GM21528 (cell line): Measurements from ENCODE around the gene ZNF699.
A peak's percentile ranks its signal among the peaks of the same experiment; 100 is the strongest.
"Not testable (repeated sequence)": the region's sequence is repeated elsewhere in the genome, so short reads cannot be mapped to it uniquely, and the experiment has no call there.

Source experiments
- ATAC-seq: cut with Tn5 transposase; IDR thresholded peaks from one replicate; pipeline ENCODE4 v1.9.1; 2021; ENCODE audit warnings: mild to moderate bottlenecking, moderate library complexity; ENCODE audit not compliant: unreplicated experiment, low FRiP score

ZNF699 gene

DNA sequence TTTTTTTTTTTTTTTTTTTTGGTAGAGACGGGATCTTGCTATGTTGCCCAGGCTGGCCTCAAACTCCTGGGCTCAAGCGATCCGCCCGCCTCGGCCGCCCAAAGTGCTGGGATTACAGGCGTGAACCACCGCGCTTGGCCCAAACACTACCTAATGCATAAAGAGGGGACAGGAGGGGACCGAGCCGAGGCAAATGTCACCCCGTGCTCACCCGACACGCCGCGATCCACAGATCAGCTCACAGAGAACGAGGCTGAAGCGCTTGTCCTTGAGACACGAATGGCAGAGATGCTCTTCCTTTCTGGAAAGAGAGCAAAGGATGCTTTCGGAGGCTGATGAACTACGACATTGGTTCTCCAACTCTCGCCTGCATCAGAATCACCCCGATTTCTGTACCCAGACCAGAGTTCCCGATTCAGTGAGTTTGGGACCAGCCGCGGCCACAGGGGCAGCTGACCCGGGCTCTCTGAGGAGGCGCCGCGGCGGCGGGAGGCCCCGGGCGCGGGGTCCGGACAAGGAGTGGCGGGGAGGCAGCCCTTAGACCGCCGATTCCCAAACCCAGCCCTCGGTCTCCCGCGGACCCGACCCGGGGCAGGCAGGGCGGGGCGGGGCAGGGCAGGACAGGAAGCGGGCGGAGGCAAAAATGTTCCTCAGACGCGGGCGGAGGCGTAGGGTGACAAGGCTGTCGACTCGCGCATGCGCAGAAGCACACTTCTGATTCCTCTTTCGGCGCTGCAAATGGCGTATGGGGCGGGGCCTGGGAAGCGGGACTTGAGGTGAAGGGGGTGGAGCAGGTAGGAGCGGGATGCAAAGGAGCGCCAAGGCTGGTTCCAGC is at the start of gene ZNF699:
TSS of gene ZNF699 (minus strand) at position 700 of the 835 bp plus-strand sequence. CDS start 4,719 bp downstream, outside the sequence.
- peak; percentile 92 for ATAC-seq

DNA sequence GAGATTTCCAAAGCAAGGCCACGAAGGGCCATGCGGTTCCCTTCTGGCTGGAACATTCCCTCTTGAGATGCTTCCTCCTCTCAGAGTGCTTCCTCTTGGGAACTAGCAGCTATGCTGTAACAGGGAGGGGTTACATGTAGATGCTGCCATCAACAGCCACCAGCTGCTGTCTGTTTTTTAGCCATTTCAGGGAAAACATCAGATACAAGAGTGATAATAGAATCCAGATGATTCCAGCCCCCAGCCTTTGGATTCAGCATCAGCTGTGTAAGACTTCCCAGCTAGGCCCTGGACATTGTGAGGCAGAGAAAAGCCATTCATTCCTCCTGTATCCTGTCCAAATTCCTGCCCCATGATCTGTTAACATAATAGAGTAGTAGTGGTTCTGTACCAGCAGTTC is 45.0 kb upstream of the ZNF699 start:
- ATAC-seq, result no peak

DNA sequence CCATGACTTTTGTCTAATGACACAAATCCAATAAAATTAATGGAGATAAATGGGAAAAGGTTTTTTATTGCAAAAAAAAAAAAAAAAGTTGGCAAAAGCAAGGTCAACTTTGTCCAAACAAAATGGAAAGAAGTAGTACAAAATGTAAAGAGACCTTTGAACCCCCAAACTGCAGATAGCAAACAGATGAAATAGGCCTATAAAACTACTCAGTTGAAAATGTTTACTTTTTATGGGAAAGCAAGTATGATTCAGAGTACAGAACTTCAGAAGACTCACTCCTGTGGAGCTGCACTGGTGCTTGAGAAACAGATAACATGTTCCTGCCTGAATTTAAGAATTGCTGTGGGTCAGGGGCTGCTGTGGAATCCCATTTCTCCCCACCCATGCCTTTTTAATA is 43.4 kb upstream of the ZNF699 start:
- ATAC-seq, result no peak

DNA sequence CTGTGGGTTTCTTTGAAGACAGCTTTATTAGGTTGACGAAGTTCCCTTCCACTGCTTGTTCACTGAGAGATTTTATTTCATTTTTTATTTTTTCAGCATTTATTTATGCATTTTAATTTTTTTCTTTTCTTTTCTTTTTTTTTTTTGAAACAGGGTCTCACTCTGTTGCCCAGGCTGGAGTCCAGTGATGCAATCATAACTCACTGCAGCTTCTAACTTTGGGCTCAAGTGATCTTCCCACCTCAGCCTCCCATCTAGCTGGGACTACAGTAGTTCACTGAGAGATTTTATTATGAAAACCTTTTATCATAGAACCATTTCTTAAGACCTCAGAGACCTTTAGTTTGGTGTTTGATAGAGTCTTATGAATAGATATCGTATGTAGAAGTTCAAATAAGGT is 42.9 kb upstream of the ZNF699 start:
- ATAC-seq, result no peak

DNA sequence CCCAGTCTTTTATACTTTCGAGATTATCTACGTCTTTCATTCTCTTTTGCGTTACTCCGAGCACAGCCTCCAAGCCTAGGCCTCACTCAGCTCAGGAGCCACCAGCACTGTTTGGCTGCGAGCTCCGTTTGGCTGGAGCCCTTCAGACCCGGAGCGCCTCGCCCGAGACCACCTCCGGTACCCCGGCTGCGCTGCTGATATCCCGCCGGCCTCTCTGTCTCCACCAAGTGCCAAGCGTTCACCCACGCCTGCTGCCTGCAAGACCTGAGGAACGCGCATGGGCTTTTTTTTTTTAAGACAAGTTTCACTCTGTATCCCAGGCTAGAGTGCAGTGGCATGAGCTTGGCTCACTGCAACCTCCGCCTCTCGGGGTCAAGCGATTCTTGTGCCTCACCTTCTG is 39.0 kb upstream of the ZNF699 start:
- no peak for ATAC-seq

DNA sequence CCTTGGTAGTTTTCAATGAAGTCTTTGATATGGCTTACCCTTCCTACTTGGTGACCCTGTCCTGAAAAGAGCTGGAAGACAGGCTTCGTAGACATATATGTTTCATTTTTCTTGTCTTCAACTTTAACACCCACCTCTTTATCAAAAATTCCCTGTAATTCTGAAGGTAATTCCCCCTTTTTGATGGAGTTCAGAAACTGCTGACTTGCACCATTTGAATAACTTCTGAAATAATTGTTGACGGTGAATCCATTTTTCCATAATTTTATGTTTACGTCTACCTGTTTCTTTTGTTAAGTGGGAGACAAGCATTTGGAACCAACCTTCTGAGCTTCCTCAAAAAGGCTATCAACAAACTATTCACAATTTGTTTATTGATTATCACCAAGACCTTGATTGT is 38.6 kb upstream of the ZNF699 start:
- no peak for ATAC-seq

DNA sequence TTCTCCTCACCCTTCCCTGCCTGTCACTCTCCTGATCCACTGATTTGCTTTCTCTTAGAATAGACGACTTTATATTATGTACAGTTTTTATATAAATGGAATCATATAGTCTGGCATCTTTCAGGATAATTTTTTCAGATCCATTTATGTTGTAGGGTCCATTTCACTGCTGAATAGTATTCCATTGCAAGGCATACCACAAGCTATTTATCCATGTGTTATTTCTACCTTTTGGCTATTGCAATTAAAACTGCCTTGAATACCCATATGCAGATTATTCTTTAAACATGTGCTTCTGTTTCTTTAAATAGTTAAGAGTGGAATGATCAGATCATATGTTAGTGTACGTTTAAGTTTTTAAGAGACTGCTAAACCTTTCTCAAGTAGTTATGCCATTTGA is 35.4 kb upstream of the ZNF699 start:
- no peak for ATAC-seq

DNA sequence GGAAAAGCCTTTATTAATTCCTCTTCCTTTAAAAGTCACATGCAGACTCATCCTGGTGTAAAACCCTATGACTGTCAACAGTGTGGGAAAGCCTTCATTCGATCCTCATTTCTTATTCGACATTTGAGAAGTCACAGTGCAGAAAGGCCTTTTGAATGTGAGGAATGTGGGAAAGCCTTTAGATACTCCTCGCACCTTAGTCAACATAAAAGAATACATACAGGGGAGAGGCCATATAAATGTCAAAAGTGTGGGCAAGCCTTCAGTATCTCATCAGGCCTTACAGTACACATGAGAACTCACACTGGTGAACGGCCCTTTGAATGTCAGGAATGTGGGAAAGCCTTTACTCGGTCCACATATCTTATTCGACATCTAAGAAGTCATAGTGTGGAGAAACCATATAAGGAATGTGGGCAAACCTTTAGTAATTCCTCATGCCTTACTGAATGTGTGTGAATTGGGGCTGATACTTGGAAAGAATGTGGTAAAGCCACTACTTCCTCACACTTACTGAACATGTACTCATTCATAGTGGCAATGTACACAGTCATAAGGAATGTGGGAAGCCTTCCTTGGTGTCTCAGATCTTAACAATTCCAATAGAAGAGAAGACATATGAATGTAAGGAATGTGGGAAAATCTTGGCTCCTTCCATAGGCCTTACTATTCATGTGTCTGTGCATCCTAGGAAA is 33.1 kb upstream of the ZNF699 start:
- ATAC-seq, result no peak

DNA sequence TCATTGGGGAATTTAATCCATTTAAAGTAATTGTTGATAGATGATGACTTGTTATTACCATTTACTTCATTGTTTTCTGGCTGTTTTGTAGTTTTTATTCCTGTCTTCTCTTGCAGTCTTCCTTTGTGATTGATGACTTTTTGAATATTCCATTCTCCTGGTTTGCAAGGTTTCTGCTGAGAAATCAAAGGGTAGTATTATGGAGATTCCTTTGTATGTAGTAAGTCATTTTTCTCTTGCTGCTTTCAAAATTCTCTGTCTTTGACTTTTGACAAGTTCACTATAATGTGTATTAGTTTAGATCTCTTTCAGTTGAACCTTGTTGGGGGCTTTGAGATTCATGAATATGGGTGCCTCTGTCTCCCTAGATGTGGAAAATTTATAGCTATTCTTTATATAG is 20.4 kb upstream of the ZNF699 start:
- no peak for ATAC-seq

DNA sequence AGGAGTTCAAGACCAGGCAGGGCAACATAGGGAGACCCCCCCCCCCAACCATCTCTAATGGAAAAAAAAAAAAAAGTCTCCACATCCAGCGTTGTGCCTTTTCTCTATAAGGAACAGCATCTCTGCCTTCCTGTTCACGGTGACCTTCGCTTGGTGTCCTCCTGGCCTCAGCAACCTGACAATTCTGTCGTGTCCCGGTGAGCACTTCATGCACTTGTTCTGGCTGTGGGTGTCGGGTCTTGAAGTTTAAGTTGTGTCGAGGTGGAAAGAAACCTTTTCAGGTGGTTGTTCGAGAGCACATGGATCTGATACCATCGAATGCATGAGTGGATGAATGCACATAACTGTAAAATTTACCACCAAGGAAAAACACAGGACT is 14.9 kb upstream of the ZNF699 start:
- ATAC-seq, result no peak

DNA sequence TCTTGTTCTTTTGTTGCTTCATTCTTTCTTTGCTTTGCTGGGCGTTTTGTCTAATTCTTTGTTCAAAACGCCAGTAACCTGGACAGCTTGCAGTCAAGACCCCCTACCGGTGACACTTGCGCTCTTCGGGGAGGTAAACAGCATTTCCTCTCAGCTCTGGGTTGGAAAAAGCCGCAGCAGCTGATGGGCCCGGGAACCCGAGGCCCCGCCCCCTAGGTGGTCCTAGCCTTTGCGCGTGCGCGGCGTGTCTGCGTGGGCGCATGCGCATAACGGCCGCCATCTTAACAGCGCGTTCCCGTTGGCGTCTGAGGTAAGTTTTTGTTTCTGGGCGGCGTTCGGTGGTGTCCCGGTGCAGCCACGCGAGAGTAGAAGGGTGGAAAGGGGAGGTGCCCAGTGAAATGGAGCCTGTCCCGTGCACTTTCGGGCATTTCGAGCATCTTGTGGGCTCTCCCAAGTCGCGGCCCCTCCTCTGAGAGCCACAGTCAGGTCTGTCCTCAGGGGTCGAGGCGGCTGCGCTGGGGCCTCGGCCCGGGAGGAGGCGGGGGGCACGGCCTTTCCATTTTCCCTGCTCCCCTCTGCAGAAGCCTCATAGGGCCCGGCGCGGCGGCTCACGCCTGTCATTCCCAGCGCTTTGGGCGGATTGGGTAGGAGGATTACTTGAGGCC is 14.4 kb upstream of the ZNF699 start, which contains the start of gene ZNF559:
TSS of gene ZNF559 (plus strand) at position 261 of the 665 bp plus-strand sequence. CDS start 14,371 bp downstream, outside the sequence.
- peak; percentile 97 for ATAC-seq

DNA sequence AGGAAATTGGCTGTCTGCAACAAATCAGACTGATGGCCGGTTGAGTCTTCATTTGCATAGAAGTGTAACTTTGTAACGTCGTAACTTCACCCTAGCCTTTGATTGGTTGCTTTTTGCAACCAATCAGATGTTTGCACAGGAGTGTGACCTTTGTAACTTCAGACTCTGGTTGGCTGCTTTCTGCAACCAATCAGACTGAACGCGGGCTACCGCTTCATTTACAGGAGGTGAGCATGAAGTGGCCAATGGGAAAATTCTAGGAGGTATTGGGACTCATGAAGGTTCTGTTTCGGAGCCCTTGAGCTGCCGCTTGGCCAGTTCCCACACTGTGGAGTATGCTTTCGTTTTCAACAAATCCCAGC is 13.9 kb upstream of the ZNF699 start:
- peak; percentile 48 for ATAC-seq

DNA sequence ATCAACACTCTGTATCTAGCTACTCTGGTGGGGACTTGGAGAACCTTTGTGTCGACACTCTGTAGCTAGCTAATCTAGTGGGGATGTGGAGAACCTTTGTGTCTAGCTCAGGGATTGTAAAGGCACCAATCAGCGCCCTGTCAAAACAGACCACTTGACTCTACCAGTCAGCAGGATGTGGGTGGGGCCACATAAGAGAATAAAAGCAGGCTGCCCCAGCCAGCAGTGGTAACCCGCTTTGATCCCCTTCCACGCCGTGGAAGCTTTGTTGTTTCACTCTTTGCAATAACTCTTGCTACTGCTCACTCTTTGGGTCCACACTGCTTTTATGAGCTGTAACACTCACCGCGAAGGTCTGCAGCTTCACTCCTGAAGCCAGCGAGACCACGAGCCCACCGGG is 12.6 kb upstream of the ZNF699 start:
- ATAC-seq, result not testable (repeated sequence)

DNA sequence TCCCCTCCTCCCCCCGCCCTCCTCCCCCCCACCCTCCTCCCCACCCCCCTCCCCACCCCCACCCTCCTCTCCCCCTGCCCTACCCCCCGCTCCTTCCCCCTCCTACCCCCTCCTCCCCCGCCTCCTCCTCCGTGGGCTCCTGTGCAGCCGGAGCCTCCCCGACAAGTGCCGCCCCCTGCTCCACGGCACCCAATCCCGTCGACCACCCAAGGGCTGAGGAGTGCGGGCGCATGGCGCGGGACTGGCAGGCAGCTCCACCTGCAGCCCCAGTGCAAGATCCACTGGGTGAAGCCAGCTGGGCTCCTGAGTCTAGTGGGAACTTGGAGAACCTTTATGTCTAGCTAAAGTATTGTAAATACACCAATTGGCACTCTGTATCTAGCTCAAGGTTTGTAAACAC is 12.1 kb upstream of the ZNF699 start:
- not testable (repeated sequence) for ATAC-seq

DNA sequence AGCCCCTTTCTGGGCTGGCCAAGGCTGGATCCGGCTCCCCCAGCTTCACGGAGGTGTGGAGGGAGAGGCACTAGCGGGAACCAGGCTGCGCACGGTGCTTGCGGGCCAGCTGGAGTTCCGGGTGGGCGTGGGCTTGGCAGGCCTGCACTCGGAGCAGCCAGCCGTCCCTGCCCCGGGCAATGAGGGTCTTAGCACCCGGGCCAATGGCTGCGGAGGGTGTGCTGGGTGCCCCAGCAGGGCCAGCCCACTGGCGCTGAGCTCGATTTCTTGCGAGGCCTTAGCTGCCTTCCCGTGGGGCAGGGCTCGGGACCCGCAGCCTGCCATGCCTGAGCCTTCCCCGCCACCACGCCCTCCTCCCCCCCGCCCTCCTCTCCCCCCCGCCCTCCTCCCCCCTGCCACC is 11.7 kb upstream of the ZNF699 start:
- no peak for ATAC-seq

DNA sequence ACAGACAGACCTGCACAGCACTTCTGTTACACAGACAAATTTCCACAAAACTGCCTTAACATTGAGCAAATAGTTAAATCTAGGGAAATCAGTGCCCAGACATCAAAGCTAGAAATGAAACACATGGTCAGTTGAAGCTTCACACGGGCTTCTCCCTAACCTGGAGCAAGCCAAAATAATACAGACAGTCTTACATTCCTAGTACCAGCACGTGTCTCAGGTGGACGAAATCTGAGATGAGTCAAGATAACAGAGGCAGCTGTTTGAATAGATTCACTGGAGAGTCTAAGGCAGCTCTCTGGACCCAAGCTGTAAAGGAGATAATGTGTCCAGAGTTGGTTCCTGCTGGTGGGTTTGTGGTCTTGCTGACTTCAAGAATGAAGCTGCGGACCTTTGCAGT is 4.1 kb upstream of the ZNF699 start:
- ATAC-seq, result no peak

DNA sequence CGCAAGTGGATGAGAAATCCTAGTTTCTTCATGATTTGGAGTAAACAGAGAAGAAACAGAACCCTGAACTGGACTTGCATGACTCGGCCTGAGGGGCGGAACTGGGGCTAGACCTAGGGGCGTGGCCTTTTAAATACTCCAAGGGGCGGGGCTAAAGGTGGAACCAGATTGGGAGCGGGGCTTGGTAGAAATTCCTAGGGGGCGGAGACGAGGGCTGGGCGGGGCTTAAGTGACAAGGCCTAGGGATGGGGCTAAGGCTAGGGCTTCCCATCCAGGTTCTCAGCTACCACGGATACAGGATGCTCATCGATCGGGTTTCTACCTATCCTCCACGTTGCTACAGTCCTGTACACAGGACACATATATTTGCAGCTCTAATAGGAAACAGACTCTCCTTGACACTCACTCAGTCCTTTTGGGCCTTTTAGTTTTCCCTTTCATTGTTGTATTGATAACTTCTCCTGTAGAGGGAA is 372 bp upstream of the ZNF699 start:
- peak; percentile 72 for ATAC-seq

DNA sequence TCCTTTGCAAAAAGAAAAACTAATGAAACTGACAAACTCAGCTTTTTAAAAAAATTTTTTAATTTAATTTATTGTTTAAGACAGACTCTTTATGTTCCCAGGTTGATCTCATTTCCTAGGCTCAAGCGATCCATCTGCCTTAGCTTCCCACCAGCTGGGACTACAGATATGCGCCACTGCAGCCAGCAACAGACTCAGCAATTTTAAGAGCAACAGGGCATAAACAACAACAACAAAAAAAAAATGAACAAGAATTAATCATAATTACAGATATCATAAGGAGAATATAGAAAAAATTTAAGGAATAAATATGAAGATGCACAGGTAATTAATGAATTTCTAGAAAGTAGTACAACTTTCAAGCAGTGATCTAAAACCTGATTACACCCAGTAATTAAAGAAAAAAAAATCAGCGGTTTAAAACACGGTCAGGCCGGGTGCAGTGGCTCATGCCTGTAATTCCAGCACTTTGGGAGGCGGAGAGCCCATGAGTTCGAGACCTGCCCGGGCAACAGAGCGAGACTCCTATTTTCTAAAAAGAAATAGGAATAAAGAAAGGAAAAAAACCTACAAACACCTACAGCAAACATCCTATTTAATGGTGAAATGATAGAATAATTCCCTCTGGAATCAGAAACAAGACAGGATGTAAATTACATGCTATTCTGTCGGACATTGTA is 1.4 kb downstream of the ZNF699 start:
- no peak for ATAC-seq

DNA sequence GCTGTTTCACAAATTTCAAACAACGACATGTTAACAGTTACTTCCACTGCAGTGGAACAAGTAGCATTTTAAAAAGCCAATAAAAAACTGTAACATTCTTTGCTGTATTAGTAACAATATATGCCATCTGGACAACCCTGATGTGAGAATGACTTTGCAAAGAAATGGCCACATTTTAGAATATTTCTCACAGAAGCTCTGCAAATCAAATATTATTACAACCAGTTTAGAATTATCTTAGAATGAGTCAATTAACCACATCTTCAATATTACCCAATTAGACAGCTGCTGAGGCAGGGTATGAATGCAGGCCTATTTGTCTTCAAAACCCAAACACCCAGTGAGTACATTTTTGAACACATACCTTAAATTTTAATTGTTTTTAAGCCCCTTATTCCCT is 3.2 kb downstream of the ZNF699 start:
- ATAC-seq, result no peak

DNA sequence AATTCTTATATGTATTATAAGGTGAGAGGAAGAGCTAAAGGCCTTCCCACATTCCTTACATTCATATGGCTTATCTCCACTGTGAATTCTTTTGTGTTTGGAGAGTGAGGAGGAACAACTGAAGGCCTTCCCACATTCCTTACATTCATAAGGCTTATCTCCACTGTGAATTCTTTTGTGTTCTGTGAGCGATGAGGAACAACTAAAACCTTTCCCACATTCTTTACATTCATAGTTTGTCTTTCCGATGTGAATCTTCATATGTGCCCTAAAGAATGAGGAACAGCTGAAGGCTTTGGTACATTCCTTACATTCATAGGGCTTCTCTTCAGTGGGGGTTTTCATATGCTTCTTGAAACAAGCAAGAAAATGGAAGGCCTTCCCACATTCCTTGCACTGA is 13.3 kb downstream of the ZNF699 start:
- no peak for ATAC-seq

DNA sequence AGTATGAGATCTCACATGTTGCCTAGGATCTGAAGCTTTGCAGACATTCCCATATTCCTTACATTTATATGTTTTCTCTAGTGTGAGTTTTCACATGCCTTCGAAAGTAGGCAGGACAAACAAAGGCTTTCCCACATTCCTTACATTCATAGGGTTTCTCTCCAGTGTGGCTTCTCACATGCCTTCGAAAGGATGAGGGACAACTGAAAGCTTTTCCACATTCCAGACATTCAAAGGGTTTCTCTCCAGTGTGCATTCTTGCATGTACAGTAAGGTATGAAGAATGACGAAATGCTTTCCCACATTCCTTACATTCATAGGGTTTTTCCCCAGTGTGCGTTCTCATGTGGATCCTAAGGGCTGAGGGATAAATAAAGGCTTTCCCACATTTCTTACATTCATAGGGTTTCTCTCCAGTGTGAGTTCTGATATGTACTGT is 14.2 kb downstream of the ZNF699 start:
- no peak for ATAC-seq
